GM10266 (cell line): ENCODE measurements around the gene CLMN.

Source experiments
- DNase-seq: peaks from one replicate; pipeline ENCODE4 v3.0.0; 2012; ENCODE audit errors: extremely low spot score
- CTCF ChIP-seq: IDR thresholded peaks from 2 replicates; pipeline ENCODE4 v1.5.1; 2012; ENCODE audit warnings: mild to moderate bottlenecking, low read depth; ENCODE audit not compliant: control insufficient read depth, insufficient read depth; ENCODE audit errors: missing control alignments

Gene CLMN

GRCh38 chr14:95310635-95311380 is 8.9 kb downstream of the CLMN start:
- no peak for TF ChIP-seq CTCF
- DNase-seq = no peak

- DNase-seq = no peak
- TF ChIP-seq CTCF = no peak
Observed at GRCh38 chr14:95309261-95310051, 10.3 kb downstream of the CLMN start.

GRCh38 chr14:95308073-95308472 is 11.6 kb downstream of the CLMN start:
- no peak for TF ChIP-seq CTCF
- no peak for DNase-seq

GRCh38 chr14:95307402-95308041 is 12.2 kb downstream of the CLMN start:
- no peak for TF ChIP-seq CTCF
- DNase-seq = no peak

GRCh38 chr14:95305940-95306339 is 13.8 kb downstream of the CLMN start:
- TF ChIP-seq CTCF = no peak
- DNase-seq = no peak

GRCh38 chr14:95305145-95305544 is 14.6 kb downstream of the CLMN start:
- no peak for TF ChIP-seq CTCF
- no peak for DNase-seq
